Keratinocyte (primary cell): ENCODE results near the gene NRXN2. TPM values are rescaled to one million over a fixed set of nuclear protein-coding genes. Genes with fewer than 3 reads are reported as not detected.

ENCODE experiments used
- DNase-seq: peaks from one replicate; pipeline ENCODE4 v3.0.0-alpha.2; 2011; ENCODE audit warnings: low read depth, missing footprints, low spot score
- FAIRE-seq: peaks from 2 replicates; lab custom pipeline; 2011; peaks lifted over from hg19 to GRCh38; lab: Jason Lieb, UNC
- H2AFZ ChIP-seq: 2 replicates; pipeline ENCODE4 v1.6.0; 2012; ENCODE audit warnings: low read length, control low read depth, inconsistent platforms; ENCODE audit not compliant: control insufficient read depth
- H3K27ac ChIP-seq: 2 replicates; pipeline ENCODE4 v1.5.1; 2011; ENCODE audit warnings: low read length; ENCODE audit not compliant: control insufficient read depth, insufficient read depth
- H3K27me3 ChIP-seq: 3 replicates; pipeline ENCODE4 v1.6.0; 2011; ENCODE audit warnings: low read length; ENCODE audit not compliant: control insufficient read depth, insufficient read depth; ENCODE audit errors: extremely low read depth
- H3K36me3 ChIP-seq, 2 experiments: 2 replicates in 1 of 2; 3 replicates in 1 of 2; pipeline ENCODE4 v1.5.1; 2011; ENCODE audit warnings: low read length in 2 of 2, mild to moderate bottlenecking in 1 of 2; ENCODE audit not compliant: control insufficient read depth in 2 of 2, insufficient read depth in 2 of 2; ENCODE audit errors: extremely low read depth in 1 of 2
- H3K4me1 ChIP-seq: 3 replicates; pipeline ENCODE4 v1.5.1; 2011; ENCODE audit warnings: low read length; ENCODE audit not compliant: control insufficient read depth, insufficient read depth; ENCODE audit errors: extremely low read depth
- H3K4me2 ChIP-seq: 3 replicates; pipeline ENCODE4 v1.6.0; 2011; ENCODE audit warnings: low read depth, low read length; ENCODE audit not compliant: control insufficient read depth, insufficient read depth; ENCODE audit errors: extremely low read depth
- H3K4me3 ChIP-seq, 3 experiments: fragments of 200-600 bp in 1 of 3; sonication (generic) in 1 of 3; 2 replicates in 2 of 3; 3 replicates in 1 of 3; pipeline ENCODE4 v1.5.1; 2011 to 2016; ENCODE audit warnings: low read length in 3 of 3, mild to moderate bottlenecking in 3 of 3, control low read depth in 2 of 3, inconsistent platforms in 1 of 3, low read depth in 1 of 3, mixed read lengths in 1 of 3, mixed run types in 1 of 3, moderate library complexity in 1 of 3; ENCODE audit not compliant: control insufficient read depth in 2 of 3, insufficient read depth in 2 of 3; ENCODE audit errors: extremely low read depth in 1 of 3
- H3K79me2 ChIP-seq: 2 replicates; pipeline ENCODE4 v1.6.0; 2012; ENCODE audit warnings: low read length; ENCODE audit not compliant: control insufficient read depth, insufficient read depth
- H3K9ac ChIP-seq: 3 replicates; pipeline ENCODE4 v1.6.0; 2011; ENCODE audit warnings: low read length; ENCODE audit not compliant: control insufficient read depth, insufficient read depth; ENCODE audit errors: extremely low read depth
- H3K9me1 ChIP-seq: 3 replicates; pipeline ENCODE4 v1.6.0; 2011; ENCODE audit warnings: low read length; ENCODE audit not compliant: control insufficient read depth, insufficient read depth; ENCODE audit errors: extremely low read depth
- H3K9me3 ChIP-seq: 2 replicates; pipeline ENCODE4 v1.5.1; 2012; ENCODE audit warnings: low read depth, low read length; ENCODE audit not compliant: control insufficient read depth
- H4K20me1 ChIP-seq: 3 replicates; pipeline ENCODE4 v1.6.0; 2011; ENCODE audit warnings: low read length; ENCODE audit not compliant: control insufficient read depth, insufficient read depth; ENCODE audit errors: extremely low read depth
- EZH2 ChIP-seq: IDR thresholded peaks from one replicate; pipeline ENCODE4 v1.6.1; 2012; ENCODE audit warnings: inconsistent platforms, mild to moderate bottlenecking, low read length, moderate library complexity
- dilution Hi-C: fragments of 300-500 bp; cut with MboI; formaldehyde crosslinking; loops from one replicate; pipeline ENCODE4 v1.7.0; 2020; ENCODE audit warnings: low sequenced_read_pairs; ENCODE audit not compliant: extremely low pct_ligation_motif_present
- polyA plus RNA-seq, 5 experiments: library from polyadenylated mRNA; depleted of rRNA in 3 of 5; stranded (reverse) in 3 of 5; stranded (forward) in 1 of 5; unstranded in 1 of 5; fragments of >200 nt; gene quantifications; 1 replicate in 1 of 5; 2 replicates in 3 of 5; 3 replicates in 1 of 5; pipeline versions ENCODE4 v1.2.1 to v1.2.3, GENCODE V29; 2011 to 2012; ENCODE audit warnings: missing spikeins in 2 of 5, low read depth in 1 of 5, low replicate concordance in 1 of 5
- TF ChIP-seq, protein P1 (sequence below), 3 experiments: IDR thresholded peaks in 1 of 3; conservative IDR thresholded peaks in 1 of 3; optimal IDR thresholded peaks in 1 of 3; 2 replicates in 2 of 3; 3 replicates in 1 of 3; pipeline versions ENCODE3 to v1.5.1; 2011; ENCODE audit warnings: low read length in 3 of 3, mild to moderate bottlenecking in 3 of 3, moderate library complexity in 2 of 3, control low read depth in 1 of 3, inconsistent platforms in 1 of 3; ENCODE audit not compliant: insufficient read depth in 2 of 3; ENCODE audit errors: extremely low read depth in 1 of 3

The NRXN2 gene
- polyA plus RNA-seq, 1 donor (not counting 4 experiments of a cell fraction or from before 2014, with no cell fraction given), result not detected

DNA sequence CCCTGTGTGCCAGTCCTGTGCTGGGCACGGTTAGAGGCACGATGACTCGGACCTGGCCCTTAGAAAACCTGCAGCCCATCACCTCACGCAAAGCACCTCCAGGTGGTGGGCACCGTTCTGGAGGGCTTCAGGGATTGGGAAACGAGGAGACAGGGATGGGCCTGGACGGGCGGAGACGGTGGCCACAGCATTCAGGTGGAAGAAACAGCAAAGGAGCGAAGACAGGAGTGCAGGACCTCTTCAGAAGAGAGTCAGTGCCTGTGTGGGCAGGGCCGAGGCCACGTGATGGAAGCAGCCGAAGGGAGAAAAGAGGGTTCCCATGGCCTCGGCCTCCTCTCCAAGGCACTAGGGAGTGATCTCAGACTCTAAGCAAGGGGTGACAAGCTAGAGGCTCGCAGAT is 140.1 kb downstream of the NRXN2 start:
- TF ChIP-seq EZH2, result no peak
- TF ChIP-seq, protein P1, sequence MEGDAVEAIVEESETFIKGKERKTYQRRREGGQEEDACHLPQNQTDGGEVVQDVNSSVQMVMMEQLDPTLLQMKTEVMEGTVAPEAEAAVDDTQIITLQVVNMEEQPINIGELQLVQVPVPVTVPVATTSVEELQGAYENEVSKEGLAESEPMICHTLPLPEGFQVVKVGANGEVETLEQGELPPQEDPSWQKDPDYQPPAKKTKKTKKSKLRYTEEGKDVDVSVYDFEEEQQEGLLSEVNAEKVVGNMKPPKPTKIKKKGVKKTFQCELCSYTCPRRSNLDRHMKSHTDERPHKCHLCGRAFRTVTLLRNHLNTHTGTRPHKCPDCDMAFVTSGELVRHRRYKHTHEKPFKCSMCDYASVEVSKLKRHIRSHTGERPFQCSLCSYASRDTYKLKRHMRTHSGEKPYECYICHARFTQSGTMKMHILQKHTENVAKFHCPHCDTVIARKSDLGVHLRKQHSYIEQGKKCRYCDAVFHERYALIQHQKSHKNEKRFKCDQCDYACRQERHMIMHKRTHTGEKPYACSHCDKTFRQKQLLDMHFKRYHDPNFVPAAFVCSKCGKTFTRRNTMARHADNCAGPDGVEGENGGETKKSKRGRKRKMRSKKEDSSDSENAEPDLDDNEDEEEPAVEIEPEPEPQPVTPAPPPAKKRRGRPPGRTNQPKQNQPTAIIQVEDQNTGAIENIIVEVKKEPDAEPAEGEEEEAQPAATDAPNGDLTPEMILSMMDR (optimal IDR thresholded peaks at IDR 0.05 in 1 of 3, IDR thresholded peaks at IDR 0.05 in 1 of 3, conservative IDR thresholded peaks at IDR 0.05 in 1 of 3; ENCODE audit: extremely low read depth in 1 of 3, insufficient read depth in 2 of 3, low read length in 3 of 3), result no peak
- no peak for FAIRE-seq
- no peak overlapping the region for H3K27ac ChIP-seq
- no peak for DNase-seq
- dilution Hi-C loops, result no loop called here
- H3K4me2 ChIP-seq, result no peak overlapping the region
- no peaks in the 10 kb centered on the region for H3K4me1 ChIP-seq
- peaks cover 2% of the 10 kb centered on the region for H3K9me3 ChIP-seq
- no peaks in the 10 kb centered on the region for H4K20me1 ChIP-seq
- H3K4me3 ChIP-seq, result no peak overlapping the region
- H2AFZ ChIP-seq, result no peak overlapping the region
- no peaks in the 10 kb centered on the region for H3K36me3 ChIP-seq
- no peak overlapping the region for H3K9ac ChIP-seq
- H3K27me3 ChIP-seq, result no peaks in the 10 kb centered on the region
- H3K9me1 ChIP-seq, result no peaks in the 10 kb centered on the region
- H3K79me2 ChIP-seq, result no peaks in the 10 kb centered on the region

DNA sequence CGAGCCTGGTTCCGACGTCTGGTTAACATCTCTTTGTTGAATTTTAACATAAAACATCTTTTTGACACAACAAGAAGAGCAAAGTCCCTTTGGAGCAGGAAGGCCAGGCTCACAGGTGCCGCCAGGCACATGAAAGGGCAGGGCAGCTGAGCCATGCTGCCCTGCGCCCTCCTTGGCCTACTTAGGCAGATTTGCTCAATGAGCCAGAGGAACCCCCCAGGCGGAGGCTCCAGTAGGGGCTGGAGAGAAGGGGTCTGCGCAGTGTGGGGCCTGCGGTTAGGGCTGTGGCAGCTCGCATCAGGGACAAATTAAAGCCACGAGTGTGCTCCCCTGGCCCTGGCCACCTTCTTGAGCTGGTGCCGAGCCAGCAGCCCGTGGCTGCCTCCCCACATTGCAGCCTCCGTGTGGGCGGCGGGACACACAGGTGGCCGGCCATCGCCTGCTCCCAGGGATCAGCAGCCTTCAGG is 141.9 kb downstream of the NRXN2 start:
- Histone ChIP-seq H3K4me2 (no peak overlapping the region), H3K9me1 (no peaks in the 10 kb centered on the region), H3K36me3 (no peaks in the 10 kb centered on the region), H3K9ac (no peak overlapping the region), H3K79me2 (no peaks in the 10 kb centered on the region), H3K27me3 (no peaks in the 10 kb centered on the region), H4K20me1 (no peaks in the 10 kb centered on the region), H3K9me3 (peaks cover 2% of the 10 kb centered on the region), H3K4me3 (no peak overlapping the region), H3K4me1 (no peaks in the 10 kb centered on the region), H3K27ac (no peak overlapping the region), H2AFZ (no peak overlapping the region)
- FAIRE-seq (no peak), DNase-seq (no peak)
- dilution Hi-C loops, result no loop called here
- TF ChIP-seq EZH2, result no peak
- TF ChIP-seq, protein P1 (optimal IDR thresholded peaks at IDR 0.05 in 1 of 3, IDR thresholded peaks at IDR 0.05 in 1 of 3, conservative IDR thresholded peaks at IDR 0.05 in 1 of 3; ENCODE audit: extremely low read depth in 1 of 3, insufficient read depth in 2 of 3, low read length in 3 of 3), result no peak
